HG02798 (cell line): ENCODE measurements around the gene DYNC2H1.
"Not testable (repeated sequence)": the region's sequence is repeated elsewhere in the genome, so short reads cannot be mapped to it uniquely, and the experiment has no call there.

Experiments used
- ATAC-seq: cut with Tn5 transposase; IDR thresholded peaks from one replicate; pipeline ENCODE4 v1.9.1; 2021; ENCODE audit warnings: mild to moderate bottlenecking; ENCODE audit not compliant: unreplicated experiment, poor library complexity

DYNC2H1 gene

GRCh38 chr11:103125462-103125861, 16.2 kb downstream of the DYNC2H1 start:
- ATAC-seq = no peak

- ATAC-seq = not testable (repeated sequence)
Observed at GRCh38 chr11:103141986-103142385, 32.8 kb downstream of the DYNC2H1 start.

- ATAC-seq = no peak
Observed at GRCh38 chr11:103147627-103148026, 38.4 kb downstream of the DYNC2H1 start.

- ATAC-seq = no peak
Observed at GRCh38 chr11:103157542-103157941, 48.3 kb downstream of the DYNC2H1 start.

- no peak for ATAC-seq
Observed at GRCh38 chr11:103164093-103164796, 55.0 kb downstream of the DYNC2H1 start.

GRCh38 chr11:103167166-103167565, 57.9 kb downstream of the DYNC2H1 start:
- no peak for ATAC-seq

- no peak for ATAC-seq
Observed at GRCh38 chr11:103170865-103171264, 61.6 kb downstream of the DYNC2H1 start.

- ATAC-seq = no peak
Observed at GRCh38 chr11:103175461-103176129, 66.4 kb downstream of the DYNC2H1 start.

- no peak for ATAC-seq
Observed at GRCh38 chr11:103183981-103184611, 74.9 kb downstream of the DYNC2H1 start.

- no peak for ATAC-seq
Observed at GRCh38 chr11:103202048-103202651, 92.9 kb downstream of the DYNC2H1 start.

GRCh38 chr11:103210543-103210942, 101.3 kb downstream of the DYNC2H1 start:
- ATAC-seq = no peak

GRCh38 chr11:103215812-103216211, 106.6 kb downstream of the DYNC2H1 start:
- ATAC-seq = no peak

GRCh38 chr11:103220133-103220532, 110.9 kb downstream of the DYNC2H1 start:
- no peak for ATAC-seq

GRCh38 chr11:103222806-103223205, 113.6 kb downstream of the DYNC2H1 start:
- ATAC-seq = no peak

- no peak for ATAC-seq
Observed at GRCh38 chr11:103228807-103229206, 119.6 kb downstream of the DYNC2H1 start.

- ATAC-seq = no peak
Observed at GRCh38 chr11:103234974-103235373, 125.7 kb downstream of the DYNC2H1 start.

GRCh38 chr11:103241574-103241973, 132.3 kb downstream of the DYNC2H1 start:
- ATAC-seq = no peak

GRCh38 chr11:103254123-103254522, 144.9 kb downstream of the DYNC2H1 start:
- no peak for ATAC-seq

GRCh38 chr11:103257360-103257759, 148.1 kb downstream of the DYNC2H1 start:
- no peak for ATAC-seq

- ATAC-seq = no peak
Observed at GRCh38 chr11:103266167-103266831, 157.1 kb downstream of the DYNC2H1 start.

- ATAC-seq = no peak
Observed at GRCh38 chr11:103272876-103273275, 163.7 kb downstream of the DYNC2H1 start.
